ENCODE results near the gene TSPY9.
"Not testable (repeated sequence)": the region's sequence is repeated elsewhere in the genome, so short reads cannot be mapped to it uniquely, and the experiment has no call there.

The TSPY9 gene, protein sequence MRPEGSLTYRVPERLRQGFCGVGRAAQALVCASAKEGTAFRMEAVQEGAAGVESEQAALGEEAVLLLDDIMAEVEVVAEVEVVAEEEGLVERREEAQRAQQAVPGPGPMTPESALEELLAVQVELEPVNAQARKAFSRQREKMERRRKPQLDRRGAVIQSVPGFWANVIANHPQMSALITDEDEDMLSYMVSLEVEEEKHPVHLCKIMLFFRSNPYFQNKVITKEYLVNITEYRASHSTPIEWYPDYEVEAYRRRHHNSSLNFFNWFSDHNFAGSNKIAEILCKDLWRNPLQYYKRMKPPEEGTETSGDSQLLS

DNA sequence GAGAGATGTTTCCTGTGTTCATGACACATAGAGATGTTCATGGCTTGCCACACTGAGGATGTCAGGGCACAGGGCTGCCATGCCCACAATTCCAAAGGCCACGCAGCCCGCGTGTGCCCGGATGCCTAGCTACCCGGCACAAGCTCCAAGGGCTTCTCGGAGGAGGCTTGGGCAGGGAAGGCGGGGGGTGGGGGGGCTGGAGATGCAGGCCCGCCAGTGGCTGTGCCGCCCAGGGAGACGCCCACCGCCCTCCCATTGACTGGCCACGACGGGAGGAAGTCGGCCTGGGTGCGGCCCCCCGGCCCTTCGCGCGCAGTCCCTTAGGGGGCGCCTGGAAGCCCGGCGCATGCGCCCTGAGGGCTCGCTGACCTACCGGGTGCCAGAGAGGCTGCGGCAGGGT lies at the start of gene TSPY9:
Gene TSPY9, plus strand, starts transcription at position 301 of the 400 bp plus-strand sequence. Its CDS starts 46 bp downstream, at position 347.
- DNase-seq = not testable (repeated sequence)

DNA sequence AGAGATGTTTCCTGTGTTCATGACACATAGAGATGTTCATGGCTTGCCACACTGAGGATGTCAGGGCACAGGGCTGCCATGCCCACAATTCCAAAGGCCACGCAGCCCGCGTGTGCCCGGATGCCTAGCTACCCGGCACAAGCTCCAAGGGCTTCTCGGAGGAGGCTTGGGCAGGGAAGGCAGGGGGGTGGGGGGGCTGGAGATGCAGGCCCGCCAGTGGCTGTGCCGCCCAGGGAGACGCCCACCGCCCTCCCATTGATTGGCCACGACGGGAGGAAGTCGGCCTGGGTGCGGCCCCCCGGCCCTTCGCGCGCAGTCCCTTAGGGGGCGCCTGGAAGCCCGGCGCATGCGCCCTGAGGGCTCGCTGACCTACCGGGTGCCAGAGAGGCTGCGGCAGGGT lies 20.4 kb upstream of the TSPY9 start, which contains the start of gene TSPY1:
Gene TSPY1, plus strand, starts transcription at position 301 of the 400 bp plus-strand sequence. Its CDS starts 46 bp downstream, at position 347.
- DNase-seq = not testable (repeated sequence)

DNA sequence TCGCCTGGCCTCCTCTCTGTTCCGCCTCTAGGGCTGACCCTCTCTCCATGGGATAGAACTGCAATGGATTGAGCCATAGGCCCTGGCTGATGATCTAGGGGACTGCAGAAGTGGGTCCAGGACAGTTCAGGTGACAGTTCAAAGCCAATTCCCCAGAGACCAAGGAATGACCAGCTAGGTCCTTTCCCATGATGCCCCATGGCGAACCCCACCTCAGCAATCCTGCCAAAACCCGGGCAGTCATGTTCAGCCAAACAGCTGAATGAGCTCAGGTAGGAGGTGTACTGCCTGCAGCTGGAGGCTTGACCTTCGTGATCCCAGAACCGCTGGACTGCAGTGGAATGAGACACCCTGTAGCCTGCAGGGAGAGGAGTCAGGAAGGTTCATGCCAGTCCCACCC lies 17.3 kb downstream of the TSPY9 start:
- DNase-seq = not testable (repeated sequence)

DNA sequence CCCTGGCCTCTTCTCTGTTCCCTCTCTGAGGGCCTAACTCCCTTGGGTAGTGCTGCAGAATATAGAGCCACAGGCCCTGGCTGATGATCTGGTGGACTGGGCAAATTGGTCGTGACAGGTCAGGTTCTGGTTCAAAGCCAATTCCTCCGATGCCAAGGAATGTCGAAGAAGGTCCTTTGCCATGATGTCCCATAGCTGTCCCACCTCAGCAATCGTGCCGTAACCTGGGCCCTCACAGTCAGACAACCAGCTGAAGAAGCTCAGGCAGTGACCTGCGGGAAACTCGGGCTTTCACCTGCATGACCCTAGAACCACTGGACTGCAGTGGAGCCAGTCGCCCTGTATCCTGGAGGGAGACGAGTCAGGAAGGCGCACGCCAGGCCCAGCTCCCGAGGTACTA lies 29.2 kb downstream of the TSPY9 start:
- DNase-seq = not testable (repeated sequence)

DNA sequence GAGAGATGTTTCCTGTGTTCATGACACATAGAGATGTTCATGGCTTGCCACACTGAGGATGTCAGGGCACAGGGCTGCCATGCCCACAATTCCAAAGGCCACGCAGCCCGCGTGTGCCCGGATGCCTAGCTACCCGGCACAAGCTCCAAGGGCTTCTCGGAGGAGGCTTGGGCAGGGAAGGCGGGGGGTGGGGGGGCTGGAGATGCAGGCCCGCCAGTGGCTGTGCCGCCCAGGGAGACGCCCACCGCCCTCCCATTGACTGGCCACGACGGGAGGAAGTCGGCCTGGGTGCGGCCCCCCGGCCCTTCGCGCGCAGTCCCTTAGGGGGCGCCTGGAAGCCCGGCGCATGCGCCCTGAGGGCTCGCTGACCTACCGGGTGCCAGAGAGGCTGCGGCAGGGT lies 40.5 kb downstream of the TSPY9 start, which contains the start of gene TSPY10:
Gene TSPY10, plus strand, starts transcription at position 301 of the 400 bp plus-strand sequence. Its CDS starts 46 bp downstream, at position 347.
- DNase-seq = not testable (repeated sequence)

Measured in fibroblast of skin of right biceps (primary cell).